IMR-90 (cell line): ENCODE measurements around the gene DPRX. TPM values are rescaled to one million over a fixed set of nuclear protein-coding genes. Genes with fewer than 3 reads are reported as not detected.

Source experiments
- ATAC-seq: fragments of 200-7000 bp; cut with Tn5 transposase; 2 replicates; pipeline ENCODE4 v1.9.1; 2020; ENCODE audit warnings: low read depth, mild to moderate bottlenecking, moderate library complexity
- BruUV-seq: library from RNA; stranded (reverse); fragments of 400-500 nt; replicated peaks from 2 replicates; lab custom pipeline; 2021; lab: Mats Ljungman, UMichigan
- CTCF ChIA-PET: fragments of 300-600 bp; formaldehyde crosslinking; extraction: SDS; loops from one replicate; lab custom pipeline; 2021; ENCODE audit warnings: antibody characterized with exemption; lab: Yijun Ruan, JAX
- POLR2A ChIA-PET: fragments of 300-600 bp; sonication (Branson Sonifier 250); formaldehyde crosslinking; loops from one replicate; lab custom pipeline; 2022; ENCODE audit warnings: antibody characterized with exemption; ENCODE audit not compliant: unreplicated experiment; lab: Charles Lee
- DNase-seq: peaks from one replicate; pipeline ENCODE4 v3.0.0; 2013
- H2AFZ ChIP-seq: replicated peaks from 2 replicates; pipeline ENCODE3; 2013; ENCODE audit warnings: low read length, mild to moderate bottlenecking; ENCODE audit not compliant: poor library complexity
- H2AK5ac ChIP-seq: 2 replicates; pipeline ENCODE4 v1.6.1; 2013; ENCODE audit warnings: low read depth, low read length, inconsistent platforms
- H2AK9ac ChIP-seq: replicated peaks from 2 replicates; pipeline ENCODE3; 2013; ENCODE audit warnings: mild to moderate bottlenecking, low read depth, low read length, moderate library complexity; ENCODE audit not compliant: poor library complexity
- H2BK120ac ChIP-seq: 2 replicates; pipeline ENCODE4 v1.6.1; 2013; ENCODE audit warnings: low read depth, low read length, inconsistent platforms
- H2BK15ac ChIP-seq: 3 replicates; pipeline ENCODE4 v1.6.1; 2013; ENCODE audit warnings: low read depth, low read length, inconsistent platforms
- H2BK20ac ChIP-seq: 2 replicates; pipeline ENCODE4 v1.6.1; 2013; ENCODE audit warnings: low read depth, mild to moderate bottlenecking, inconsistent platforms, low read length, moderate library complexity
- H2BK5ac ChIP-seq: 2 replicates; pipeline ENCODE4 v1.6.1; 2013; ENCODE audit warnings: mild to moderate bottlenecking, low read depth, low read length, inconsistent platforms; ENCODE audit not compliant: poor library complexity, severe bottlenecking
- H3K14ac ChIP-seq: replicated peaks from 2 replicates; pipeline ENCODE4 v1.6.1; 2013; ENCODE audit warnings: low read depth, low read length, inconsistent platforms
- H3K18ac ChIP-seq: 2 replicates; pipeline ENCODE4 v1.6.1; 2013; ENCODE audit warnings: low read depth, low read length, control low read depth
- H3K23ac ChIP-seq: 2 replicates; pipeline ENCODE4 v1.6.1; 2013; ENCODE audit warnings: low read depth, low read length, inconsistent platforms
- H3K27ac ChIP-seq: 2 replicates; pipeline ENCODE4 v1.5.1; 2013; ENCODE audit warnings: mild to moderate bottlenecking, control low read depth, low read length; ENCODE audit not compliant: insufficient read depth
- H3K27me3 ChIP-seq: 2 replicates; pipeline ENCODE4 v1.6.1; 2013; ENCODE audit warnings: low read length; ENCODE audit not compliant: control insufficient read depth, insufficient read depth
- H3K36me3 ChIP-seq: 2 replicates; pipeline ENCODE4 v1.6.1; 2013; ENCODE audit warnings: low read length, mixed read lengths; ENCODE audit not compliant: control insufficient read depth, insufficient read depth
- H3K4ac ChIP-seq: 2 replicates; pipeline ENCODE4 v1.6.1; 2013; ENCODE audit warnings: low read depth, low read length, inconsistent platforms
- H3K4me1 ChIP-seq: 2 replicates; pipeline ENCODE4 v1.6.1; 2013; ENCODE audit warnings: low read length, mixed read lengths; ENCODE audit not compliant: control insufficient read depth, insufficient read depth
- H3K4me2 ChIP-seq: 2 replicates; pipeline ENCODE4 v1.6.1; 2013; ENCODE audit warnings: low read depth, mild to moderate bottlenecking, control low read depth, low read length, moderate library complexity
- H3K4me3 ChIP-seq: 2 replicates; pipeline ENCODE4 v1.5.1; 2013; ENCODE audit warnings: low read depth, mild to moderate bottlenecking, control low read depth, low read length, moderate library complexity; ENCODE audit not compliant: insufficient read depth
- H3K56ac ChIP-seq: 2 replicates; pipeline ENCODE4 v1.6.1; 2013; ENCODE audit warnings: low read length, inconsistent platforms; ENCODE audit not compliant: insufficient read depth; ENCODE audit errors: extremely low read depth
- H3K79me1 ChIP-seq, 2 experiments: 2 replicates each; pipeline ENCODE4 v1.6.1; 2013; ENCODE audit warnings: low read length in 2 of 2, inconsistent platforms in 1 of 2, low read depth in 1 of 2
- H3K9ac ChIP-seq: 2 replicates; pipeline ENCODE4 v1.6.1; 2013; ENCODE audit warnings: low read depth, low read length, control low read depth
- H3K9me1 ChIP-seq: 2 replicates; pipeline ENCODE4 v1.6.1; 2013; ENCODE audit warnings: low read length, inconsistent platforms; ENCODE audit not compliant: insufficient read depth
- H3K9me3 ChIP-seq: 2 replicates; pipeline ENCODE4 v1.6.1; 2013; ENCODE audit warnings: low read length; ENCODE audit not compliant: control insufficient read depth, insufficient read depth
- H4K20me1 ChIP-seq: 2 replicates; pipeline ENCODE4 v1.6.1; 2013; ENCODE audit warnings: low read length, inconsistent platforms; ENCODE audit not compliant: insufficient read depth
- H4K5ac ChIP-seq: 2 replicates; pipeline ENCODE4 v1.6.1; 2013; ENCODE audit warnings: mild to moderate bottlenecking, low read depth, low read length, control low read depth
- H4K8ac ChIP-seq, 2 experiments: 2 replicates each; pipeline ENCODE4 v1.6.1; 2013; ENCODE audit warnings: low read depth in 2 of 2, low read length in 2 of 2, control low read depth in 1 of 2, inconsistent platforms in 1 of 2
- H4K91ac ChIP-seq: 2 replicates; pipeline ENCODE4 v1.6.1; 2013; ENCODE audit warnings: low read depth, low read length, inconsistent platforms; ENCODE audit not compliant: insufficient read depth
- BHLHE40 ChIP-seq: fragments of 150-350 bp; IDR thresholded peaks from 2 replicates; pipeline ENCODE4 v1.6.1; 2016; ENCODE audit warnings: mild to moderate bottlenecking, low read depth, low read length
- CEBPB ChIP-seq: IDR thresholded peaks from 2 replicates; pipeline ENCODE4 v1.6.1; 2012; ENCODE audit warnings: low read depth, low read length, improper control_type of control experiment
- CHD1 ChIP-seq: IDR thresholded peaks from 2 replicates; pipeline ENCODE4 v1.6.1; 2012; ENCODE audit warnings: low read depth, low read length, improper control_type of control experiment
- CTCF ChIP-seq: conservative IDR thresholded peaks from 2 replicates; pipeline ENCODE4 v1.5.1; 2012; ENCODE audit warnings: mild to moderate bottlenecking, low read depth, low read length, improper control_type of control experiment
- FOS ChIP-seq: fragments of 150-350 bp; IDR thresholded peaks from 2 replicates; pipeline ENCODE4 v1.6.1; 2016; ENCODE audit warnings: low read depth, low read length
- MAZ ChIP-seq: IDR thresholded peaks from 2 replicates; pipeline ENCODE4 v1.6.1; 2012; ENCODE audit warnings: low read depth, mild to moderate bottlenecking, low read length, improper control_type of control experiment, moderate library complexity, borderline replicate concordance
- MXI1 ChIP-seq: IDR thresholded peaks from 2 replicates; pipeline ENCODE4 v1.6.1; 2012; ENCODE audit warnings: low read depth, mild to moderate bottlenecking, low read length, moderate library complexity, borderline replicate concordance
- NFE2L2 ChIP-seq: fragments of 150-350 bp; IDR thresholded peaks from 2 replicates; pipeline ENCODE4 v1.6.1; 2016; ENCODE audit warnings: low read depth, mild to moderate bottlenecking, low read length
- POLR2A ChIP-seq: IDR thresholded peaks from 2 replicates; pipeline ENCODE4 v1.6.1; 2012; ENCODE audit warnings: mild to moderate bottlenecking, low read depth, low read length
- RFX5 ChIP-seq: IDR thresholded peaks from 2 replicates; pipeline ENCODE4 v1.8.0; 2012; ENCODE audit warnings: low read depth, mild to moderate bottlenecking, low read length, moderate library complexity
- SMC3 ChIP-seq: fragments of 150-350 bp; IDR thresholded peaks from 2 replicates; pipeline ENCODE4 v1.6.1; 2016; ENCODE audit warnings: low read depth, mild to moderate bottlenecking, antibody characterized with exemption, low read length, moderate library complexity
- USF2 ChIP-seq: fragments of 150-350 bp; IDR thresholded peaks from 2 replicates; pipeline ENCODE4 v1.6.1; 2017; ENCODE audit warnings: mild to moderate bottlenecking, antibody characterized with exemption, low read length, low read depth
- WGBS, 2 experiments: methylation state at CpG; one replicate each; pipeline versions ENCODE4 v1.1.5 to v1.1.7; 2013; ENCODE audit warnings: missing lambda C conversion rate in 2 of 2; ENCODE audit not compliant: insufficient read length in 1 of 2; ENCODE audit errors: extremely low coverage in 2 of 2; 5-methylcytosine and 5-hydroxymethylcytosine counted together
- dilution Hi-C: fragments of 300-500 bp; cut with HindIII; formaldehyde crosslinking; loops from one replicate; pipeline ENCODE4 v1.14.3; 2018; ENCODE audit warnings: low sequenced_read_pairs; ENCODE audit not compliant: unreplicated experiment
- in situ Hi-C: fragments of 300-500 bp; cut with MboI; formaldehyde crosslinking; loops from 3 replicates; pipeline ENCODE4 v1.14.3; 2019; ENCODE audit warnings: low sequenced_read_pairs, inconsistent platforms, mixed read lengths
- intact Hi-C: fragments of 100-400 bp; cut with micrococcal nuclease; formaldehyde crosslinking; loops from 2 replicates; pipeline ENCODE4 v1.10.0; 2022
- polyA plus RNA-seq, 3 experiments: library from polyadenylated mRNA; depleted of rRNA; stranded (reverse); fragments of >200 nt; gene quantifications; 2 replicates each; pipeline ENCODE4 v1.2.3, GENCODE V29; 2012; ENCODE audit warnings: low replicate concordance in 1 of 3
- total RNA-seq: library from RNA; depleted of rRNA; stranded (reverse); fragments of >200 nt; gene quantifications from 2 replicates; pipeline ENCODE4 v1.2.3, GENCODE V29; 2012

The DPRX gene
- total and polyA plus RNA-seq, 2 of the 4 experiments (the other 2 are of a cell fraction) = not detected

- Histone ChIP-seq H3K56ac (no peak overlapping the region), H3K23ac (no peak overlapping the region), H2BK20ac (no peak overlapping the region), H3K36me3 (no peaks in the 10 kb centered on the region), H3K18ac (no peak overlapping the region), H3K27ac (no peak overlapping the region), H3K14ac (no peak overlapping the region), H3K4me3 (no peak overlapping the region), H2AK9ac (no peak overlapping the region), H2AK5ac (no peak overlapping the region), H3K9ac (no peak overlapping the region), H2BK5ac (no peak overlapping the region), H3K4me1 (no peaks in the 10 kb centered on the region), H2BK120ac (no peak overlapping the region), H3K9me3 (peaks cover 24% of the 10 kb centered on the region), H4K91ac (no peak overlapping the region), H3K4ac (no peak overlapping the region), H3K79me1 (no peaks in the 10 kb centered on the region), H3K4me2 (no peak overlapping the region), H2BK15ac (no peak overlapping the region), H2AFZ (no peak overlapping the region), H3K27me3 (no peaks in the 10 kb centered on the region), H4K8ac (no peak overlapping the region), H4K5ac (no peak overlapping the region), H3K9me1 (no peaks in the 10 kb centered on the region), H4K20me1 (no peaks in the 10 kb centered on the region)
- intact Hi-C loops (no loop called here), in situ Hi-C loops (no loop called here), dilution Hi-C loops (no loop called here)
- ATAC-seq (no peak), DNase-seq (no peak)
- WGBS, 2 experiments = 40% methylated on average over 1 of the region's 12 CpGs; no CpG with 5 or more reads in 1 of the 2 experiments
- TF ChIP-seq MAZ (no peak), FOS (no peak), RFX5 (no peak), SMC3 (no peak), POLR2A (no peak), CHD1 (no peak), MXI1 (no peak), USF2 (no peak), CTCF (no peak), CEBPB (no peak), BHLHE40 (no peak), NFE2L2 (no peak)
- no TSS peak for BruUV-seq
- CTCF ChIA-PET = no interaction called here
- POLR2A ChIA-PET = interaction anchor here (0.6 kb wide), 1 partner anchor 35 kb away, joined by 16 read pairs; the partner anchor contains the start of gene DPRX
Observed at GRCh38 chr19:53597023-53597422, 34.8 kb upstream of the DPRX start.
